Measurements from ENCODE around the gene MAP3K5.
"Not testable (repeated sequence)": the region's sequence is repeated elsewhere in the genome, so short reads cannot be mapped to it uniquely, and the experiment has no call there.

The MAP3K5 gene

GRCh38 chr6:136791296-136792094 is 782 bp downstream of the MAP3K5 start:
- peak; percentile 34 for DNase-seq (ENCODE audit: low spot score)

DNA sequence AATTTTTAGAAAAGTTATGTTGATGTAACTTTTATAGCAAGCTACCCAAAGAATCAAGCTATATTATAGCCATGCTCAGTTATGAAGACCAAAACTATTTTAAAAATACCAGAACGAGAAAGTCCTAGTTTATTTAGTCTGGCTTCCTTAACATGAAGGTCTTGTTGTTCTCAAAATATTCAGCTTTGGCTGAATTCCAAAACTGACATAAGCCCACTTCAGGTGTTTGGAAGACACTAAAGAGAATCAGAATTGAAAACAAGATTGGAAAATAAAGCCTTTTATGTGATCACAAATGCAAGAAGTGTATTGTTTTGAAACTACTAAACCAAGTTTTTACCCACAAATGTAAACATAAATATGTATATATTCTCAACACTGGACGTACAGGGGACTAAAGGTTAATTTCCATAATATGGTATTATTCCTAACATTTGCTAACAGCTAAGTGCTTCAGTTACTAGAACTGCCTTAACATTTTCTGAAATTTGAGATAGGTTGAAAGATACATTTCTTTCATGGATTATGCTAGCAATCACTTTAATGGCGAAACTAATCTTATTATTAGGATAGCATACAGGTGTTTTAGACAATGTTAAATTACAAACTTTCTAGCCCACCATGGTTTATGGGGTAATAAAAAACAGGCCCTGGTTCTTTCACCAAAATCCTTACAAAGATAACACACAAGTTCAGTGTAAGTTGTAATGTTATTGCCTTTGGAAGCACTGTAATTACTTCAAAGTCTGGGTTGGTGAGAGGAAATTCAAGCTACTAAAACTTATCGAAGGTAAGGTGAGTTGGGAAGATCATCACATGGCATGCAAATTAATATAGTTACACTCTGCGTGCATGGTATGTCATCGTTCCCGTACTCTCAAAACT is 1.6 kb downstream of the MAP3K5 start:
- no peak for DNase-seq (ENCODE audit: low spot score)

- DNase-seq (ENCODE audit: low spot score): not testable (repeated sequence)
These were observed 2.8 kb downstream of the MAP3K5 start for GRCh38 chr6:136789440-136789839.

GRCh38 chr6:136788069-136788902 is 4.0 kb downstream of the MAP3K5 start:
- DNase-seq (ENCODE audit: low spot score): peak; percentile 15

DNA sequence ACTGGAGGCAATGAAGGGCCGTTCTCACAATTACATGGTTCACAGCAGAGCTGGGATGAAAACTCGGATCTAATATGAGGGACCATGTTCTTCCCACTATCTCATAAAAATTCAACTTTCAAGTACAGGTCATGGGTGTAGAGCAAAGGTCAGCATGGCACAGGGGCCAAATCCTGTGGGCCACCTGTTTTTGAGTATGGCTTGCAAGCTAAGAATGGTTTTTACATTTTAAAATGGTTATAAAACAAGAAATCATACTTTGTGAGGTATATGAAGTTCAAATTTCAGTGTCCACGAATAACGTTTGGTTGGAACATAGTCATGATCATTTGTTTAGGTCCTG is 4.6 kb downstream of the MAP3K5 start:
- no peak for DNase-seq (ENCODE audit: low spot score)

GRCh38 chr6:136786658-136787057 is 5.6 kb downstream of the MAP3K5 start:
- DNase-seq (ENCODE audit: low spot score): no peak

DNA sequence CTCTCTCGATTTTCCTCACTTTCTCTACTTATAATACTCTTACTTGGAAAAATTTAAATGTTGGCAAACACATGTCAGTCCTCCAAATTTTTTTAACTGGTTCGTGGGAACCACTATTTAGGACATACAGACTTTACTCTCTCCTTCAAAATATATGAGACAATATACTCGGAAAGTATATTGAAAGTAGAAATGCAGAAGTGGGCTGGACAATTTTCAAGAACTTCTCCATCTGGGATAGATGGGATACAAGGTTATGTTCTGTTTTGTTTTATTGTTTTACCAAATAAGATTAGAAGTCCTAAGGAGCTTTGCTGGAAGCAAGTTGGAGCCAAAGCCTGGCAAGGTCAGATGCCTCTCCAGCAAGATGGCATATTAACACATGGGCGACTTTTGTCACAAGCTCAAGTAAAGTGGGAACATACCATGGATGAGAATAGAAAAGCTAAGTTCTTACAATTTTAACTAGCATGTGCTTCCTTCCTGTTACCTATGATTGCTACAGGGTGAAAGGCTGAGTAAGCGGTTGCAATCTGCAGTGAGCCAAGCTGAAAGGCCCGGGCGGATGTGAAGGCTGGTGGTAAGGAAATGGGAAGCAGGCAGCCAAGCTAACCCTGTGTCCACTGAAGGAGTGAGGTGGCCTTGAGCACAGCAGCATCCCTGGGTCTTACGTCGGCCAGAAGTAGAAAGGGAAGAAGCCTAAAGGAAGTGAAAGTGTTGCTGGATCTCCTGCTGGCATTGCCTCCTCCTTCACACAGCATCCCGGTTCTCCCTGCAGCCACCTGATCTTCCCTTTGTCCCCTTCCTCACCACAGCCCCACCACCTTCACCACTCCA is 7.1 kb downstream of the MAP3K5 start:
- DNase-seq (ENCODE audit: low spot score): no peak

GRCh38 chr6:136784271-136784664 is 8.0 kb downstream of the MAP3K5 start:
- DNase-seq (ENCODE audit: low spot score): no peak

DNA sequence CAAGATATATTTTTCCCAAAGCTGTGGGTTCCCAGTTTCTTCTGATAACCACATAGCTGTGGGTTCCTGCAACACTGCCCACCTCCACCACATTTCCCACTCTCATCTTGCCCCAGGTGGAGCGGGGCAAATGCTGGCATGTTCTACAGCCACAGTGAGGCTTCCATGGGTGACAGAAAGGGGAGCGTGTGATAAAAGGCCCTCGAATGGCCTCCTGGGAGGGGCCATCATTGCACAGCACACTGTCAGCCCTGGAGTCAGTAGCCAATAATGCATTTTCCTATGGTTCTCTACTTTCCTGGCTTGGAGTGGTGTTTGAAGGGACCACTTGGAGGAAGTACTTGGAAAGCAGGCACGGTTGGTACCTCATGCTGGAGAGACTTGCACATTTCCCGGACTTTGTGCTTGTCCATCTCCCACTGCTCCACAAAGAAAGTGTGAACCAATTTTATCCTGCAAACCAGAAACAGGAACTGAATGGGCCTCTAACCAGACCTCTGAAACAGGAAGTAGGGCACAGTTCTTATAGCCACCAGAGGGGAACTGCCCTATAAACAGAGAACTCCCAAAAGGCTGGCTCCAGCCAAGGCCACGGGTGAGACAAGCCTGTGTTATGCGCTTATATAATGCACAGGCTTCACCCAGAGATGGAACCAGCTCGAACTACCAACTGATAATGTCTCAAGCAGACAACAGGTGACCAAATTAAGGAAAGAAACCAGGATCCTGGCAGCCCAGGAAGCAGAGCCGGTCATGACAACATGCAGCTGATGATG is 8.6 kb downstream of the MAP3K5 start:
- DNase-seq (ENCODE audit: low spot score): no peak

- no peak for DNase-seq (ENCODE audit: low spot score)
These were observed 9.3 kb downstream of the MAP3K5 start for GRCh38 chr6:136783021-136783420.

DNA sequence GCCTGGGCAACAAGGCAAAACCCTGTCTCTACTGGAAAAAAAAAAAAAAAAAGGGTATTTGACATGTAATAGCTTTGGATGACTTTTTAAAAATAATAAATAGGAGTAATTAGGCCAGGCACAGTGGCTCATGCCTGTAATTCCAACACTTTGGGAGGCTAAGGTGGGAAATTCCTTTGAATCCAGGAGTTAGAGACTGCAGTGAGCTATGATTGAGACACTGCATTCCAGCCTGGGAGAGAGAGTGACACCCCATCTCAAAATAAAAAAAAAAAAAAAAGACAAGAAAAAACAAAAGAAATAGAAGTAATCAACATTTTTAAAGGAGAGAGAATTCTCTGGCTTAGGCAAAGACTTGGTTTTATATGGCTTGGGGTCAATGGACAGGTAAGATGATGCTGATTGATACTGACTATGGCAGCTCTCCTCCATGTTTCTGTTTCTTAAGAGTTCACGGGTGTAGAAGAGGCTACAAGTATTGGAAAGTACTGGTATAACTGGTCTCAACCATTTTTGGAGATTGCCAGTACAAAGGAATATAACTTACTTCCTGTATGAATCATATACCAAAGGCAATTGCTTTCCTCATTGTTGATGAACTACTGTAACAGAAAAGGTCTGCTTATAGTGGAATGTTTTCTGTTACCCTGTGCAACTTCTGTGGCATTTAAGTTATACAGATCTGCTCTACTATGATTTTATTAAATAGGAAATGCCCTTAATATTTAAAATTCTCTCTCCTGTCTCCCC is 10.1 kb downstream of the MAP3K5 start:
- DNase-seq (ENCODE audit: low spot score): no peak

GRCh38 chr6:136780972-136781371 is 11.3 kb downstream of the MAP3K5 start:
- DNase-seq (ENCODE audit: low spot score): no peak

GRCh38 chr6:136779682-136780081 is 12.6 kb downstream of the MAP3K5 start:
- no peak for DNase-seq (ENCODE audit: low spot score)

DNA sequence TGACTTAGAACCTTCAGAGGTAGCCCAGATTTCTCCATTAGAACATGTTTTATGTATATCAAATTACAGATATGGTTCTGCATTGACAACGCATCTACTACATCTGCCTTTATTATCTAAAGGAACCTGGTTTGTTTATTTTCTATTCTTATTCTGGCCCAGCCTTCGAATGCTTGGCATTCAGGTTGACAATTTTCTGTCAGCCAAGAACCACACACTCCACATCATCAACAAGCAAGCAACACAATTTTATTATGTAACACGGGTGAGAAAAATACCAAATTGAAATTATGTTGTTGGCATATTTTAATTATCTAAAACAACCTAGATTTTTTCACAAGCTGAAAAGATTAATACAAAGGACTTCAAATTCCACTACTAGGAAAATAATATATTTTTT is 14.6 kb downstream of the MAP3K5 start:
- no peak for DNase-seq (ENCODE audit: low spot score)

GRCh38 chr6:136775548-136775947 is 16.7 kb downstream of the MAP3K5 start:
- no peak for DNase-seq (ENCODE audit: low spot score)

DNA sequence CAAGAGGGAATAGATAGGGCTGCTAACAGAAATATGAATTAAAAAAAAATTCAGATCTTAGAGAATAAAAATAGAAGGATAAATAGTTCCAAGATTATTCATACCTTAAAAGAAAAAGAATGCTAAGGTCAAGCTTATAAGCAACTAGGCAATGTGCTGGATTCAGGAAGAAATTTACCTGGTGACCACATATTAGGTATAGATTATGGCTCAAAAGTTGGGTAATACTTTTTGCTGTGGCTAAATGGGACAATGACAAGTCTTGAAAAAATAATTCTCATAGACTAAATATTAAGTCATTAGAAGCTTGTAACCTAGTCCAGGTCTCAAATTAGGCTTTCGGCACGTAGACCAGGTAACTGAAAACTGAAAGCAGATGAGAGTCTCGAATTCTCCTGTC is 17.2 kb downstream of the MAP3K5 start:
- DNase-seq (ENCODE audit: low spot score): no peak

GRCh38 chr6:136774228-136775041 is 17.8 kb downstream of the MAP3K5 start:
- DNase-seq (ENCODE audit: low spot score): no peak

- no peak for DNase-seq (ENCODE audit: low spot score)
These were observed 18.8 kb downstream of the MAP3K5 start for GRCh38 chr6:136773473-136773796.
